PC-9 (cell line): ENCODE measurements around the gene GPC5. TPM values are rescaled to one million over a fixed set of nuclear protein-coding genes. Genes with fewer than 3 reads are reported as not detected.

Source experiments
- BruUV-seq: library from RNA; stranded (reverse); fragments of 400-500 nt; replicated peaks from 2 replicates; lab custom pipeline; 2021; lab: Mats Ljungman, UMichigan
- CTCF ChIA-PET: fragments of 300-600 bp; sonication (Branson Sonifier 250); formaldehyde crosslinking; loops from one replicate; lab custom pipeline; 2022; ENCODE audit warnings: antibody characterized with exemption; lab: Charles Lee
- POLR2A ChIA-PET: fragments of 300-600 bp; sonication (Branson Sonifier 250); formaldehyde crosslinking; loops from one replicate; lab custom pipeline; 2022; ENCODE audit warnings: antibody characterized with exemption; ENCODE audit not compliant: unreplicated experiment; lab: Charles Lee
- DNase-seq, 2 experiments: peaks; one replicate each; pipeline versions ENCODE4 v3.0.0 to v3.0.0-alpha.2; 2015 to 2022; ENCODE audit warnings: mixed read lengths in 1 of 2
- H2AFZ ChIP-seq: fragments of 200-600 bp; sonication (generic); 2 replicates; pipeline ENCODE4 v1.8.1; 2017; ENCODE audit warnings: antibody characterized with exemption
- H3F3A ChIP-seq: fragments of 200-600 bp; sonication (generic); 2 replicates; pipeline ENCODE4 v1.8.1; 2017; ENCODE audit warnings: antibody characterized with exemption, mild to moderate bottlenecking, low read depth; ENCODE audit not compliant: insufficient read depth
- H3K27ac ChIP-seq: fragments of 200-600 bp; sonication (generic); 2 replicates; pipeline ENCODE4 v1.6.1; 2016; ENCODE audit warnings: mixed run types
- H3K27me3 ChIP-seq: fragments of 200-600 bp; sonication (generic); 2 replicates; pipeline ENCODE4 v1.6.1; 2016; ENCODE audit warnings: low read depth, mixed run types; ENCODE audit not compliant: insufficient read depth
- H3K36me3 ChIP-seq: fragments of 200-600 bp; sonication (generic); 2 replicates; pipeline ENCODE4 v1.6.1; 2016; ENCODE audit warnings: low read depth, mixed run types
- H3K4me1 ChIP-seq: fragments of 200-600 bp; sonication (generic); replicated peaks from 2 replicates; pipeline ENCODE4 v1.6.1; 2016; ENCODE audit warnings: mixed run types; ENCODE audit not compliant: insufficient read depth
- H3K4me2 ChIP-seq: fragments of 200-600 bp; sonication (generic); 2 replicates; pipeline ENCODE4 v1.6.1; 2017; ENCODE audit warnings: mixed run types
- H3K4me3 ChIP-seq: fragments of 200-600 bp; sonication (generic); 2 replicates; pipeline ENCODE4 v1.6.1; 2016; ENCODE audit warnings: mixed run types
- H3K79me2 ChIP-seq: fragments of 200-600 bp; sonication (generic); 2 replicates; pipeline ENCODE4 v1.6.1; 2017; ENCODE audit warnings: low read depth, mixed run types
- H3K9me2 ChIP-seq: fragments of 200-600 bp; sonication (generic); 2 replicates; pipeline ENCODE4 v1.8.1; 2017; ENCODE audit warnings: mild to moderate bottlenecking; ENCODE audit not compliant: insufficient read depth
- H3K9me3 ChIP-seq: fragments of 200-600 bp; sonication (generic); 2 replicates; pipeline ENCODE4 v1.8.1; 2016; ENCODE audit warnings: low read depth; ENCODE audit not compliant: insufficient read depth
- H4K20me1 ChIP-seq: fragments of 200-600 bp; sonication (generic); 2 replicates; pipeline ENCODE4 v1.8.1; 2017; ENCODE audit not compliant: insufficient read depth
- CTCF ChIP-seq: fragments of 200-600 bp; sonication (generic); conservative IDR thresholded peaks from 2 replicates; pipeline ENCODE4 v1.6.1; 2017; ENCODE audit warnings: mixed run types, antibody characterized with exemption, mild to moderate bottlenecking, moderate library complexity
- EZH2 ChIP-seq: fragments of 200-600 bp; sonication (generic); IDR thresholded peaks from 2 replicates; pipeline ENCODE4 v1.8.0; 2017; ENCODE audit warnings: antibody characterized with exemption, low read depth
- intact Hi-C: fragments of 100-400 bp; cut with micrococcal nuclease; formaldehyde crosslinking; loops from one replicate; pipeline ENCODE4 v1.10.0; 2022; ENCODE audit not compliant: unreplicated experiment
- total RNA-seq: library from RNA; stranded (reverse); gene quantifications from 2 replicates; pipeline ENCODE4 v1.2.3, GENCODE V29; 2021

The GPC5 gene
- total RNA-seq, 1 experiment from 2014 or later, result not detected

- no peaks in the 10 kb centered on the region for H3K79me2 ChIP-seq
- no peaks in the 10 kb centered on the region for H3K9me3 ChIP-seq
- DNase-seq, result no peak
- intact Hi-C loops, result no loop called here
- TF ChIP-seq CTCF (no peak), EZH2 (no peak)
- H3K36me3 ChIP-seq, result no peaks in the 10 kb centered on the region
- no TSS peak for BruUV-seq
- no peak overlapping the region for H3K4me2 ChIP-seq
- no peaks in the 10 kb centered on the region for H4K20me1 ChIP-seq
- no peak overlapping the region for H3K4me3 ChIP-seq
- H2AFZ ChIP-seq, result no peak overlapping the region
- no peaks in the 10 kb centered on the region for H3K4me1 ChIP-seq
- H3K27ac ChIP-seq, result no peak overlapping the region
- H3K27me3 ChIP-seq, result no peaks in the 10 kb centered on the region
- no peaks in the 10 kb centered on the region; the same call in 1 of the 2 replicates for H3K9me2 ChIP-seq
- no peaks in the 10 kb centered on the region for H3F3A ChIP-seq
- ChIA-PET POLR2A (no interaction called here), CTCF (no interaction called here)
Observed at GRCh38 chr13:92012787-92013186, 614.4 kb downstream of the GPC5 start.

- ChIA-PET CTCF (no interaction called here), POLR2A (no interaction called here)
- Histone ChIP-seq H3K36me3 (no peaks in the 10 kb centered on the region), H3K27me3 (no peaks in the 10 kb centered on the region), H3K4me2 (no peak overlapping the region), H3K27ac (no peak overlapping the region), H2AFZ (no peak overlapping the region), H3F3A (no peaks in the 10 kb centered on the region), H3K4me1 (no peaks in the 10 kb centered on the region), H3K9me2 (no peaks in the 10 kb centered on the region), H3K9me3 (no peaks in the 10 kb centered on the region), H4K20me1 (no peaks in the 10 kb centered on the region), H3K4me3 (no peak overlapping the region), H3K79me2 (no peaks in the 10 kb centered on the region)
- no peak for TF ChIP-seq CTCF
- TF ChIP-seq EZH2, result no peak
- intact Hi-C loops, result no loop called here
- BruUV-seq, result no TSS peak
- DNase-seq, result no peak
Observed at GRCh38 chr13:92017737-92018136, 619.3 kb downstream of the GPC5 start.

GRCh38 chr13:92028695-92029094 lies 630.3 kb downstream of the GPC5 start:
- no peak for TF ChIP-seq EZH2
- TF ChIP-seq CTCF, result no peak
- Histone ChIP-seq H3K27me3 (no peaks in the 10 kb centered on the region), H3K27ac (no peak overlapping the region), H2AFZ (no peak overlapping the region), H4K20me1 (no peaks in the 10 kb centered on the region), H3K79me2 (no peaks in the 10 kb centered on the region), H3K9me3 (no peaks in the 10 kb centered on the region), H3K4me3 (no peak overlapping the region), H3F3A (no peaks in the 10 kb centered on the region), H3K36me3 (no peaks in the 10 kb centered on the region), H3K4me2 (no peak overlapping the region), H3K4me1 (no peaks in the 10 kb centered on the region), H3K9me2 (no peaks in the 10 kb centered on the region)
- ChIA-PET POLR2A (no interaction called here), CTCF (no interaction called here)
- intact Hi-C loops, result no loop called here
- no TSS peak for BruUV-seq
- no peak for DNase-seq
